ENCODE measurements around the gene CENPQ. TPM values are rescaled to one million over a fixed set of nuclear protein-coding genes. Genes with fewer than 3 reads are reported as not detected.

The CENPQ gene
- total and polyA plus RNA-seq, 2 of the 13 experiments (the other 11 are each of a cell fraction or from before 2014, with no cell fraction given): 9.1 to 20.1 TPM

- TF ChIP-seq, protein P1, sequence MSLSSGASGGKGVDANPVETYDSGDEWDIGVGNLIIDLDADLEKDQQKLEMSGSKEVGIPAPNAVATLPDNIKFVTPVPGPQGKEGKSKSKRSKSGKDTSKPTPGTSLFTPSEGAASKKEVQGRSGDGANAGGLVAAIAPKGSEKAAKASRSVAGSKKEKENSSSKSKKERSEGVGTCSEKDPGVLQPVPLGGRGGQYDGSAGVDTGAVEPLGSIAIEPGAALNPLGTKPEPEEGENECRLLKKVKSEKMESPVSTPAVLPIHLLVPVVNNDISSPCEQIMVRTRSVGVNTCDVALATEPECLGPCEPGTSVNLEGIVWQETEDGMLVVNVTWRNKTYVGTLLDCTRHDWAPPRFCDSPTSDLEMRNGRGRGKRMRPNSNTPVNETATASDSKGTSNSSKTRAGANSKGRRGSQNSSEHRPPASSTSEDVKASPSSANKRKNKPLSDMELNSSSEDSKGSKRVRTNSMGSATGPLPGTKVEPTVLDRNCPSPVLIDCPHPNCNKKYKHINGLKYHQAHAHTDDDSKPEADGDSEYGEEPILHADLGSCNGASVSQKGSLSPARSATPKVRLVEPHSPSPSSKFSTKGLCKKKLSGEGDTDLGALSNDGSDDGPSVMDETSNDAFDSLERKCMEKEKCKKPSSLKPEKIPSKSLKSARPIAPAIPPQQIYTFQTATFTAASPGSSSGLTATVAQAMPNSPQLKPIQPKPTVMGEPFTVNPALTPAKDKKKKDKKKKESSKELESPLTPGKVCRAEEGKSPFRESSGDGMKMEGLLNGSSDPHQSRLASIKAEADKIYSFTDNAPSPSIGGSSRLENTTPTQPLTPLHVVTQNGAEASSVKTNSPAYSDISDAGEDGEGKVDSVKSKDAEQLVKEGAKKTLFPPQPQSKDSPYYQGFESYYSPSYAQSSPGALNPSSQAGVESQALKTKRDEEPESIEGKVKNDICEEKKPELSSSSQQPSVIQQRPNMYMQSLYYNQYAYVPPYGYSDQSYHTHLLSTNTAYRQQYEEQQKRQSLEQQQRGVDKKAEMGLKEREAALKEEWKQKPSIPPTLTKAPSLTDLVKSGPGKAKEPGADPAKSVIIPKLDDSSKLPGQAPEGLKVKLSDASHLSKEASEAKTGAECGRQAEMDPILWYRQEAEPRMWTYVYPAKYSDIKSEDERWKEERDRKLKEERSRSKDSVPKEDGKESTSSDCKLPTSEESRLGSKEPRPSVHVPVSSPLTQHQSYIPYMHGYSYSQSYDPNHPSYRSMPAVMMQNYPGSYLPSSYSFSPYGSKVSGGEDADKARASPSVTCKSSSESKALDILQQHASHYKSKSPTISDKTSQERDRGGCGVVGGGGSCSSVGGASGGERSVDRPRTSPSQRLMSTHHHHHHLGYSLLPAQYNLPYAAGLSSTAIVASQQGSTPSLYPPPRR (CRISPR knock-in tag; IDR thresholded peaks at IDR 0.05; ENCODE audit: borderline replicate concordance): no peak
- TF ChIP-seq GATAD1 (CRISPR knock-in tag; IDR thresholded peaks at IDR 0.05) (no peak), ZNF230 (CRISPR knock-in tag; IDR thresholded peaks at IDR 0.05) (no peak), ZNF383 (CRISPR knock-in tag; IDR thresholded peaks at IDR 0.05; ENCODE audit: borderline replicate concordance) (no peak), FLYWCH1 (CRISPR knock-in tag; IDR thresholded peaks at IDR 0.05) (no peak), ZNF619 (CRISPR knock-in tag; IDR thresholded peaks at IDR 0.05) (no peak), ZFP41 (CRISPR knock-in tag; IDR thresholded peaks at IDR 0.05; ENCODE audit: borderline replicate concordance) (no peak), ZNF543 (CRISPR knock-in tag; IDR thresholded peaks at IDR 0.05) (no peak), ZMYM4 (CRISPR knock-in tag; IDR thresholded peaks at IDR 0.05) (peak; percentile 48; the same call in 1 of the 2 replicates), TBX2 (CRISPR knock-in tag; IDR thresholded peaks at IDR 0.05; ENCODE audit: borderline replicate concordance) (peak; percentile 41; the same call in 1 of the 2 replicates), POGZ (CRISPR knock-in tag; IDR thresholded peaks at IDR 0.05) (peak; percentile 64; the same call in 1 of the 2 replicates), ZNF256 (CRISPR knock-in tag; conservative IDR thresholded peaks at IDR 0.05) (no peak), NCOR1 (IDR thresholded peaks at IDR 0.05; ENCODE audit: borderline replicate concordance, low read length) (peak; percentile 80), NR2C2 (CRISPR knock-in tag; IDR thresholded peaks at IDR 0.05; ENCODE audit: borderline replicate concordance) (no peak; the same call in 1 of the 2 replicates), ZSCAN9 (CRISPR knock-in tag; IDR thresholded peaks at IDR 0.05; ENCODE audit: borderline replicate concordance) (no peak), ELF3 (CRISPR knock-in tag; IDR thresholded peaks at IDR 0.05) (no peak), ZNF160 (CRISPR knock-in tag; IDR thresholded peaks at IDR 0.05) (no peak), ZBTB25 (CRISPR knock-in tag; IDR thresholded peaks at IDR 0.05) (no peak), TMF1 (CRISPR knock-in tag; IDR thresholded peaks at IDR 0.05; ENCODE audit: low read depth) (no peak), HMG20A (CRISPR knock-in tag; IDR thresholded peaks at IDR 0.05; ENCODE audit: borderline replicate concordance) (no peak)
- TF ChIP-seq, protein P2, sequence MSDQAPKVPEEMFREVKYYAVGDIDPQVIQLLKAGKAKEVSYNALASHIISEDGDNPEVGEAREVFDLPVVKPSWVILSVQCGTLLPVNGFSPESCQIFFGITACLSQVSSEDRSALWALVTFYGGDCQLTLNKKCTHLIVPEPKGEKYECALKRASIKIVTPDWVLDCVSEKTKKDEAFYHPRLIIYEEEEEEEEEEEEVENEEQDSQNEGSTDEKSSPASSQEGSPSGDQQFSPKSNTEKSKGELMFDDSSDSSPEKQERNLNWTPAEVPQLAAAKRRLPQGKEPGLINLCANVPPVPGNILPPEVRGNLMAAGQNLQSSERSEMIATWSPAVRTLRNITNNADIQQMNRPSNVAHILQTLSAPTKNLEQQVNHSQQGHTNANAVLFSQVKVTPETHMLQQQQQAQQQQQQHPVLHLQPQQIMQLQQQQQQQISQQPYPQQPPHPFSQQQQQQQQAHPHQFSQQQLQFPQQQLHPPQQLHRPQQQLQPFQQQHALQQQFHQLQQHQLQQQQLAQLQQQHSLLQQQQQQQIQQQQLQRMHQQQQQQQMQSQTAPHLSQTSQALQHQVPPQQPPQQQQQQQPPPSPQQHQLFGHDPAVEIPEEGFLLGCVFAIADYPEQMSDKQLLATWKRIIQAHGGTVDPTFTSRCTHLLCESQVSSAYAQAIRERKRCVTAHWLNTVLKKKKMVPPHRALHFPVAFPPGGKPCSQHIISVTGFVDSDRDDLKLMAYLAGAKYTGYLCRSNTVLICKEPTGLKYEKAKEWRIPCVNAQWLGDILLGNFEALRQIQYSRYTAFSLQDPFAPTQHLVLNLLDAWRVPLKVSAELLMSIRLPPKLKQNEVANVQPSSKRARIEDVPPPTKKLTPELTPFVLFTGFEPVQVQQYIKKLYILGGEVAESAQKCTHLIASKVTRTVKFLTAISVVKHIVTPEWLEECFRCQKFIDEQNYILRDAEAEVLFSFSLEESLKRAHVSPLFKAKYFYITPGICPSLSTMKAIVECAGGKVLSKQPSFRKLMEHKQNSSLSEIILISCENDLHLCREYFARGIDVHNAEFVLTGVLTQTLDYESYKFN (CRISPR knock-in tag; conservative IDR thresholded peaks at IDR 0.05): peak; percentile 85
Measured at GRCh38 chr6:49513153-49513989, 50.2 kb downstream of the CENPQ start (continued).
